HG02642 (cell line): ENCODE results near the gene EXD2.
"Not testable (repeated sequence)": the region's sequence is repeated elsewhere in the genome, so short reads cannot be mapped to it uniquely, and the experiment has no call there.

Experiments
- ATAC-seq: cut with Tn5 transposase; IDR thresholded peaks from one replicate; pipeline ENCODE4 v1.9.1; 2021; ENCODE audit warnings: mild to moderate bottlenecking; ENCODE audit not compliant: unreplicated experiment, poor library complexity

EXD2 gene

GRCh38 chr14:69193721-69194120, 2.4 kb downstream of the EXD2 start:
- no peak for ATAC-seq

GRCh38 chr14:69199786-69200185, 8.5 kb downstream of the EXD2 start:
- no peak for ATAC-seq

- no peak for ATAC-seq
Measured at GRCh38 chr14:69204753-69205152, 13.5 kb downstream of the EXD2 start.

GRCh38 chr14:69207435-69208041, 16.2 kb downstream of the EXD2 start:
- ATAC-seq: no peak

- no peak for ATAC-seq
Measured at GRCh38 chr14:69208666-69209065, 17.4 kb downstream of the EXD2 start.

- no peak for ATAC-seq
Measured at GRCh38 chr14:69214393-69214792, 23.1 kb downstream of the EXD2 start.

- not testable (repeated sequence) for ATAC-seq
Measured at GRCh38 chr14:69217663-69218062, 26.4 kb downstream of the EXD2 start.

GRCh38 chr14:69224946-69225345, 33.6 kb downstream of the EXD2 start:
- no peak for ATAC-seq

GRCh38 chr14:69226178-69226577, 34.9 kb downstream of the EXD2 start:
- ATAC-seq: no peak

- ATAC-seq: no peak
Measured at GRCh38 chr14:69226736-69227135, 35.4 kb downstream of the EXD2 start.

GRCh38 chr14:69231486-69231885, 40.2 kb downstream of the EXD2 start:
- no peak for ATAC-seq

GRCh38 chr14:69232388-69232787, 41.1 kb downstream of the EXD2 start:
- no peak for ATAC-seq

GRCh38 chr14:69234106-69234505, 42.8 kb downstream of the EXD2 start:
- no peak for ATAC-seq

GRCh38 chr14:69235708-69236107, 44.4 kb downstream of the EXD2 start:
- ATAC-seq: no peak

GRCh38 chr14:69237142-69237541, 45.8 kb downstream of the EXD2 start:
- no peak for ATAC-seq

GRCh38 chr14:69237584-69237983, 46.3 kb downstream of the EXD2 start:
- no peak for ATAC-seq

- no peak for ATAC-seq
Measured at GRCh38 chr14:69238883-69239282, 47.6 kb downstream of the EXD2 start.

GRCh38 chr14:69240527-69241173, 49.4 kb downstream of the EXD2 start:
- ATAC-seq: no peak

- no peak for ATAC-seq
Measured at GRCh38 chr14:69241577-69241976, 50.3 kb downstream of the EXD2 start.

GRCh38 chr14:69242311-69243224, 51.3 kb downstream of the EXD2 start:
- no peak for ATAC-seq

- no peak for ATAC-seq
Measured at GRCh38 chr14:69244946-69245345, 53.6 kb downstream of the EXD2 start.
